Measurements from ENCODE around the gene CFAP65.

Gene CFAP65

GRCh38 chr2:218990052-218990451, 51.3 kb downstream of the CFAP65 start:
- DNase-seq (ENCODE audit: low spot score), result no peak

DNA sequence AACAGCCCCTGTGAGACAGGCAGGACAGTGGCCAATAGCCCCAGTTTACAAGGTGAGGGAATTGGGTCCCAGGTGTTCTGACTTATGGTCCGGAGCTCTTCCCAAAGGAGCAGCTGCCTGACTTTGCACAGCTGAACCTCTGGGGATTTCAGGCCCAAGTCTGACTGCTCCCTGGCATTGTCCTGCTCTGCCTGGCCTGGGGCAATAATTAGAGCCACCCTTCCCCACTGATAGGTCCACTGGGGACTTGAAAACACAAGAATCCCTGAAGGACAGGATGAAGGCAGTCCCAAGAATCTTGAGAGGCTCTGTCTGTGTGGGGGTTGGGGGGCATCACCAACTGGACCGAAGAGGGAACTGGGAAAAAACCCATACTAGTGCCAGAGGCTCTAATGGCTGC, 52.7 kb downstream of the CFAP65 start:
- DNase-seq (ENCODE audit: low spot score), result no peak

GRCh38 chr2:218988164-218988563, 53.2 kb downstream of the CFAP65 start:
- DNase-seq (ENCODE audit: low spot score), result no peak

DNA sequence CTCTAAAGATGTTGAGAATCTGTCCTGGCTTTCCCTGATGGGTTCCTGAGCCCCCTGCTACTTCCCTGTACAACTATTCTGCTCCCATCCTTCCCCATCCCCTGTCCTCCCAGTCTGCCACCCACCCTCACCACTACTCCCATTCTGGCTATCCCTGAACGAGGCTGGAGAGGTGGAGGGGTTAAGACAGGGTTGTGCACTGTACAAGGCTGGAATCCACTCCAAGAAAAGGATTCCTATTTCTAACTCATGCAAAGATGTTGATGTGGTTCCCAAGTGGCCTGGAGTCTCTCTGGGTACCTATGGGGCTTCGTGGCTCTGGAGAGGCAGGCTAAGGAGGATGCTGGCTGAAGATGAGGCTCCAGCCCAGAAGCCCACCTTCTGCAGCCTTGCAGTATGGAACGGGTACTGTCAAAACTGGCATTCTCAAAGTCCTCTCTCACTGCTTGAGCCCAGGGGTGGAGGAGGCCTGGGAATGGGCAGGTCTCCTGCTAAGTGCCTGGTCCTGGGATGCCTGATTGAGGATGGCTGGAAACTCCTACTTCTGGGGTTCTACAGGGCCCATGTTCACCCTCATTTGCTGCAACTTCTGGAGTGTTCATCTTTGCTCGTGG, 55.1 kb downstream of the CFAP65 start:
- DNase-seq (ENCODE audit: low spot score), result no peak

DNA sequence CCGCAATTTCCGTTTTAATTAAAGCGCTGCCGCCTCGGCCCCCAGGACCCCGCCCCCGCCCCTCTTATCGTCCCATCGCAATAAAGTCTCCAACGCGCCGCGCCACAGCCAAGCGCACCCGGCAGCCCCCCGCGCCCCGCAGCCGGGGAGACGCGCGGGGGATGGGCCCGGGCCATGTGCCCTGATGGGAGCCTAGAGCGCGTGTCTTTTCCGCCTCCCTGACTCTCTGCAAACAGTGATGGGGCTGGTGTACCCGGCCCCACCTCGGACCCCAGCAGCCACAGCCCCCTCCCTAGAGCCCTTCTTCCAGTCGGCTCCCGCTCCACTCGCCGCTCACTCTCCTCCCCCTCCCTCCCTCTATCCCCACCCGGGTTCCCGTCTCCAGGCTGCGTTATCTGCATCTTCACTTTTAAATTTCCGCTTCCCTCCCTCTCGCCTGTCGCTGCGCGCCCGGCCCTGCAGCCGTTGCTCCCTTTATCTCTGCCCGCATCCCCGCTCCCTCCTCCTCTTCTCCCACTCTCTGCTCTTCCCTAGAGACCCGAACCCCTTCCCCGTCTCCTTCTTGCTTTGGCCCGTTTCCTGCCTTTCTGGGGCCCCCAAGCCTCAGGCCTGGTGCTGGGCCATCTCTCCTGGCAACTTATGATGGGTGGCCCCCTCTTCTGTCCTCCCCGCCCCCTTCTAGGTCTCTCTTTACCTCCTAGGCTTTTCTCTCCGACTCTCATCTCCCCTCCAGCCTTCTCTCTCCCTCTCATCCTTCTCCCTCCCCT, 55.8 kb downstream of the CFAP65 start:
- DNase-seq (ENCODE audit: low spot score), result no peak

- no peak for DNase-seq (ENCODE audit: low spot score)
Observed at GRCh38 chr2:218985021-218985324, 56.3 kb downstream of the CFAP65 start, which contains the start of gene FEV. TSS of gene FEV (minus strand) at chr2:218985184. CDS start at chr2:218985075, 109 bp downstream.

DNA sequence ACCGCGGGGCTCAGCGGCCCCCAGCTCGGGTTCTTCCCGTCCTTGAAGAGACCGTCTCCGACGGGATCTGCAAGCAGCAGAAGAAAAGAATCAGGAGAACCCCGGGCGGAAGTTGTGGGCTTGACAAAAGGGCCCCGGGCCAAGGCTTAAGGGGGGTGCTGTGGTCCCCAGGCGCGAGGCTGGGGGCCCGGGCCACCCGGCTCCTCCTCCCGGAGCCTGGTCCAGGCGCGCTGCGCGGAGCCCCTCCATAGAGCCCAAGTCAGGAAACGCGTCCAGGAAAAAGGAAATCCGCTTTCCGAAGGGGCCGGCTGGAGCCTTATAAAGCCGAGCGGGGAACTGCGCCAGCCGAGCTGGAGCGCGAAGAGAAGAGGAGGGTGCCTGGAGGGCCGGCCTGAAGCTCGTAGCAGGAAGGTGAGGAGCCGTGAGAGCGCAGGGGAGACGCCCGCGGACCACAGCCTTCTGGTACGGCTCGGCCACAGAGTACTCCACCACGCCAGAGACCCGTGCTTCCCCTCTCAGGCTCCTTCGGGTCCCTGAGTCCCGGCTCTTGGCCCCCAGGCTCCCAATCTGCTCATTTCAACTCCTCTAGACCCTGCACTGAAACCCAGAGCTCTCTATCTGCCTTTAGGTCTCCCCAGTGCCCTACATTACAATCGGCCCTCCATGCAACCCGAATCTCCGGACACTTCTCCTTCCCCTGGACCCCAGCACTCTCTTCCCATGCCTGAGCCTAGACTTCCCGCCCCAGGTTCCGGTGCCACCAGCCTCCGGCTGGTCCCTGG, 56.9 kb downstream of the CFAP65 start:
- DNase-seq (ENCODE audit: low spot score), result no peak

GRCh38 chr2:218983934-218984238, 57.4 kb downstream of the CFAP65 start:
- DNase-seq (ENCODE audit: low spot score), result no peak

DNA sequence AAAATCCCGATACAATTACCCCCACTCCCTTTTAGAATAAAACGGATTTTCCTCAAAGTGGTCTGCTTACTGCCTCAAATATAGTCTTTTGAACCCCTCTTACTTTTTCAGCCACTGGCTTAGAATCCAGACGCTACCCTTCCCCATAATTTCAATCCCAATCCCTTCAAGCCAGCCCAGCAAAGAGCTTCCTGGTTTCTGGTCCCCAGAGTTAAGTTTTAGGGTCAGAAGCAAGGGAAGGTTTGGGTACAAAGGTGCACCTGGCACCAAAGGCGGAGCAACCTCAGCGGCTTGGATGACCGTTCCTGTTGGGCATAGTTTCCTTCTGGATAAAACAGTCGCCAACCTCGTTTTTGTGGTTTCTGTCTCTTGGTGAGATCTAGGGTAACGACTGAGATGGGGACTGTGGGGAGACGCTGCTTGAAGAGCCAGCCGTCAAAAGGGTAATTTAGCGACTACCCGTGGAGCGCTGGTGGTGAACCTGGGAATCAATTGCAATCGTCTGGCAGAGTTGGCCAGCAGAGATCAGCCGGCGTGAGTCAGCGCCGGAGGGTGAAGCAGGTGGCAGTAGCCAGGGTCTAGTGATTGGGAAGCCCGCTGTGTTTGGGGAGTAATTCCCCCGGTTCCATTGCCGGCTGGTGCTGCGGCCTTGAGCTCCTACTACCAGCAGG, 57.9 kb downstream of the CFAP65 start:
- DNase-seq (ENCODE audit: low spot score), result no peak

DNA sequence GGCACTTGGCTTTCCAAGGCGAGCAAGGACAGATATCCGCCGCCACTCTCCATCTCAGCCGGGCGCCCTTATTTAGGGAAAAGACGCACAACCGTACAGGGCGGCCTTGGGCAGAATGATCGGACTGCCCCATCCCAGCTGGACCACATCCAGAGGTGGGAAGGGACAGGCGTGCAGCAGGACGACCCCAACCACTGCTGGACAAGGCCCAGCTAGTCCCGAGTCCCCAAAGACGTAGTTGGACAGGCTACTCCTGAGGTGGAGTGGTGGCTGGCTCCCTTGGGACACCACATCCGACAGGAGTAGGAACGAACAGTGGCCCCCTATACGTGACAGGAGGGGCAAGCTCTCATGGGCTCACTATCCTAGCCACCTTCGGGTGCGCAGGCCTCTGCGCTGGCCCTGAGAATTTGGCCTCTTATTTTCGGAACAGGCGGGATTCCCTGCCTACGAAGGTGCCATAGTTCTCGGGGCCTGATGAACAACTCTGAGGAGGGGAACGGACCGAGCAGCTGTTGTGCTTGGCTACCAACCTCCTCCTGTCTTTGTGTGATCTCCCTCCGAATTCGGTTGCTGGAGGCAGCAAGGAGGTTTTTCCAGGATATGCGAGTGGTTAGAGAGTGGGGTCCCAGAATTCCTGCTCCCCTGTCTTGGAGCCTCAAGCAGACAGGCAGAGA, 58.6 kb downstream of the CFAP65 start:
- no peak for DNase-seq (ENCODE audit: low spot score)

- no peak for DNase-seq (ENCODE audit: low spot score)
Observed at GRCh38 chr2:218981881-218982585, 59.3 kb downstream of the CFAP65 start.

DNA sequence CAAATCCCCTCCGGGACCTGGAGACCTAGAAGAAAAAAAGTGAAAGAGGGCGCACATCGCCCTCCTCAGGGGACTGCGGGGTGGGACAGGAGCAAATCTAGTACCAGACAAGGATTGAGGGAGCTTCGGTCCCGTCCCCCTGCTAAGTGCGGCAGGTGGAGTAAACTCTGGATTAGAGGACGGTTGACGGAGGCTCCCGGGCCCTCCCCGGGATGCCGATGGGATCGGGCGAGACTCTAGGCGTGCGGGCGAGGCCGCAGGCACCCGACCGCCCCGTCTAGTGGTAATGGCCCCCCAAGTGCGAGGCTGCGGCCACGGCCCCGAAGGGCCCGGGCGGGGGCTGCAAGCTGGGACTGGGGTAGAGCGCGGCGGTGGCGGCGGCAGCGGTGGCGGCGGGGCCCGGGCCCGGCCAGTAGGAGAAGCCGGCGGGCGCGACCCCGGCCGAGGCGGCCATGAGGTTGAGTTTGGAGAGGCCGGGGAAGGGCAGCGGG, 59.9 kb downstream of the CFAP65 start:
- peak; percentile 56 for DNase-seq (ENCODE audit: low spot score)

DNA sequence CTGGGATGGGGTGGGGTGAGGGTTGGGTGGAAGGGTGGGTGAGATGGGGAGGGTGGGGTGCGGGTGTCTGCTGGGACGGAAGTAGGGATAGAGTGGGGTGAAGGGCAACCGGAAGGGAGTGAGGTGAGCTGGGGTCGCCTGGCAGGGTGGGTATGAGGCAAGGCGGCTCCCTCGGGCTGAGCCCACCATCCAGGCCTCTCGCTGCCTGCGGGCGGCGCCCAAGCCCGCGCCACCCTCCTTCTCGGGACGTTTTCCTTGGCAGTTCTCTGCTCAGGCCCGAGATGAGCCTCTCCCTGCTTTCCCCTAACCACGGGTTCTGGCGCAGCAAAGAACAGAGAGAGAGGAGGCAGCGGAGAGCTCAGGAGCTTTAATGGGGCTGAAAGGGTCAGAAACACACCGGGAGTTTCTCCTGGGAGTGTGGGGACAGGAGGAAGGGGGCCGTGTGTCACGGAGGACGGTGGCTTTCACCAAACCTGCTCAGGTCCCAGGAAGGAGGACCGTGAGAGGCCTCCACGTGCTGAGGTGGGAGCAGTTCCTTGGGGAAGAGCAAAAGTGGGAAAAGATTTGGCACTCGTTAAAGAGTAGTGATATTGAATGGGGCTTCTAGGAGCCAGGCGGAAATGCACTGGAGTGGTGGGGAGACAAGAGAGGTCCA, 60.5 kb downstream of the CFAP65 start:
- no peak for DNase-seq (ENCODE audit: low spot score)

DNA sequence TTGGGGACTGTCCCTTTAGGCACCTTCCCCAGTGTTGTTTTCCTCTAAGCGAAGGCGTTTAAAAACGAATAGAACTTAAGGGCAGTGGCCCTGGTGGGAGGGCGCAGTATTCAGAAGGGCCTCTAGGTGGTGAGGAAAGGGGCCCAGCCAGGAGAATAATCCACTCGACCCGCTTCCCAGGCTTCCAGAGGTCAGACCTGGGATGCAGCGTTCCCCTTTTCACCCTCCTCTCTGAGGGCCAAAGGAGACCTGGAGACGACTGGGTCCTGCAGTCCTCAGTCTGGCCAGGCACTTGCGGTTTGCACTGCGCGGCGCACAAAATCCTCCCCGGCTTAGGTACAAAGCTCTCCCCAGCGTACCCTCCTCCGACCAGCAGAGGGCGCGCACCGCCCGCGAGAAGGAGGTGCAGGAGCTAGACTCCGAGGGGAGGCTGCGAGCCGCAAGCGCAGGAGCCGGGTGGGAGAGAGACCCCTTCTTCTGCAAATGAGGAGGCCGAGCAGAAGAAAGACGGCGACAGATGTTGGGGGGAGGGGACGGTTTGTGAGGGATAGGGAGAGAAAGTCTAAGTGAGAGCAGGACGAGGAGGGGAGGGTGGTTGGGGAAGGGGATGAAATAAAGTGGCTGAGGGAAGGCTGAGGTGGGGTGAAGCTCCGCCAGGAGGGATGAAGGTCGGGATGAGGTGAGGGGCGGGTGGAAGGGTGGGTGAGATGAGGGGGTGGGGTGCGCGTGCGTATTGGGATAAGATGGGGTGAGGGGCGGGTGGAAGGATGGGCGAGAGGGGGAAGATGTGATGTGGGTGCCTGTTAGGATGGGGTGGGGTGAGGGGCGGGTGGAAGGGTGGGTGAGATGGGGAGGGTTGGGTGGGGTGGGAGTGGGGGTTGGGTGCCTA, 61.2 kb downstream of the CFAP65 start:
- peak; percentile 92 for DNase-seq (ENCODE audit: low spot score)

- no peak for DNase-seq (ENCODE audit: low spot score)
Observed at GRCh38 chr2:218975060-218975777, 66.1 kb downstream of the CFAP65 start.

GRCh38 chr2:218970894-218971293, 70.4 kb downstream of the CFAP65 start:
- DNase-seq (ENCODE audit: low spot score), result no peak

DNA sequence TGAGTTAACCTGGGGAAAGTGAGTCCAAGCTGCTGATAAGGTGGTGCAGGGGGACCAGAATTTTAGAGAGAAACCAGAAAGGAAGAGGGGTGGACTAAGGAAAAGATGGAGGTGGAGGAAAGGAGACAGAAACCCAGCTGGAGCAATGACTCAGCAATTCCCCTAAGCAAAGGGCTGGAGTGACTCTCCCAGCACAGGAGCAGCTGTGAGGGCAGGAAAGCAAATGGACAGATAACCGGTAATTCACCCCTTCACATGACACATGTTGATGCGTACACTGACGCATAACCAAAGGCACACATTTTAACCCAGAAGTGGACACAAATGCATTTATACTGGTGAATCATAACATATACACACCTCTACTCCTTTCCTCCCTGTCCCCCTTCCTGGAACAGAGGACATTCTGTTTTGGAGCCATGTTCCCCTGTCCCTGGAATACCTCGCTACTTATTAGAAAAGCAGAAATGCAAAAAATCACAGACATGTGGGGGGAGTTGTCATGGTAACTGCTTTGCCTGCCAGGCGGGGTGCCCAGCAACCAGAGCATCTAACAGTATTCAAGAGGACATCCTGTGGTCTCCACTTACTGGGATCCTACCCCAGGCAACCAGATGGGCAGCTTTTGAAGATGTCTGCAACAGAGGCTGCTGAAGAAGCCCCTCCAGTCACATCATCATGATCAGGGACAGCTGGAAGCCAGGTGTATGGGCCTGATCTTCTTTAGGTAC, 77.1 kb downstream of the CFAP65 start:
- no peak for DNase-seq (ENCODE audit: low spot score)

- no peak for DNase-seq (ENCODE audit: low spot score)
Observed at GRCh38 chr2:218963601-218964000, 77.7 kb downstream of the CFAP65 start.
